ENCODE measurements around the gene CAMK2B.

Gene CAMK2B

DNA sequence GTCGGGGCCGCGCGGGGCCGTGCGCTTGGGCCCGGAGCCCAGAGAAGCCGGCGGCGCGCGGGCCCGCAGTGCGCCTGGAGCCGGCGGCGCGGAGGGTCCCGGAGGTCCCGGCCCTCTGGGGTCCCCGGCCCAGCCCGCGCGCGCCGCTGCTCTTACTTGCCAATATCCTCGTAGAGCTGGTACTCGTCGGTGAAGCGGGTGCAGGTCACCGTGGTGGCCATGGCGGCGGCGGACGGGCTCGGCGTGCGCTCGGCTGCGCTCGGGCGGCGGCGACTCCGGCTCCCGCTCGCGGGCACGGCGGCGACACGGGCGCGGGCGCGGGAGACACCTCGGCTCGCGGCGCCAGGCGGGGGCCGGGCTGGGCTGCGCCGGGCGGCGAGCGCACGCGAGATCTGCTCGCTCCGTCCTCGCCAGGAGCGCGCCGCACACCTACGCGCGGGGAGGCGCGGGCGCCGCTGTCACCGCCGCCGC is at the start of gene CAMK2B:
Gene CAMK2B, minus strand, starts transcription at position 394 of the 471 bp plus-strand sequence. Its CDS starts 173 bp downstream, at position 221.
- no peaks in the 10 kb centered on the region for H3K9me3 ChIP-seq (ENCODE audit: insufficient read depth, low read length)
- H2AFZ ChIP-seq (ENCODE audit: low read depth, low read length, severe bottlenecking), result no peak within 1 kb of the TSS
- H3K27ac ChIP-seq (ENCODE audit: low read depth, low read length), result no peak within 1 kb of the TSS
- no peak within 1 kb of the TSS for H3K9ac ChIP-seq (ENCODE audit: low read length)
- no peaks in the 10 kb centered on the region for H3K36me3 ChIP-seq (ENCODE audit: low read length)
- H3K4me2 ChIP-seq (ENCODE audit: low read depth, low read length, poor library complexity, severe bottlenecking), result no peak within 1 kb of the TSS
- H3K4me3 ChIP-seq (ENCODE audit: insufficient read depth, low read length, poor library complexity, severe bottlenecking), result no peak within 1 kb of the TSS
- no peaks in the 10 kb centered on the region for H3K79me2 ChIP-seq (ENCODE audit: insufficient read depth, low read length)
- no peaks in the 10 kb centered on the region for H3K9me2 ChIP-seq (replicated peaks; ENCODE audit: insufficient read depth, low read length)
- no peaks in the 10 kb centered on the region for H3F3A ChIP-seq (ENCODE audit: insufficient read depth)
- no peaks in the 10 kb centered on the region for H4K20me1 ChIP-seq (ENCODE audit: low read depth, low read length)
- H3K27me3 ChIP-seq (ENCODE audit: low read length), result no peaks in the 10 kb centered on the region
- TF ChIP-seq, protein P1, sequence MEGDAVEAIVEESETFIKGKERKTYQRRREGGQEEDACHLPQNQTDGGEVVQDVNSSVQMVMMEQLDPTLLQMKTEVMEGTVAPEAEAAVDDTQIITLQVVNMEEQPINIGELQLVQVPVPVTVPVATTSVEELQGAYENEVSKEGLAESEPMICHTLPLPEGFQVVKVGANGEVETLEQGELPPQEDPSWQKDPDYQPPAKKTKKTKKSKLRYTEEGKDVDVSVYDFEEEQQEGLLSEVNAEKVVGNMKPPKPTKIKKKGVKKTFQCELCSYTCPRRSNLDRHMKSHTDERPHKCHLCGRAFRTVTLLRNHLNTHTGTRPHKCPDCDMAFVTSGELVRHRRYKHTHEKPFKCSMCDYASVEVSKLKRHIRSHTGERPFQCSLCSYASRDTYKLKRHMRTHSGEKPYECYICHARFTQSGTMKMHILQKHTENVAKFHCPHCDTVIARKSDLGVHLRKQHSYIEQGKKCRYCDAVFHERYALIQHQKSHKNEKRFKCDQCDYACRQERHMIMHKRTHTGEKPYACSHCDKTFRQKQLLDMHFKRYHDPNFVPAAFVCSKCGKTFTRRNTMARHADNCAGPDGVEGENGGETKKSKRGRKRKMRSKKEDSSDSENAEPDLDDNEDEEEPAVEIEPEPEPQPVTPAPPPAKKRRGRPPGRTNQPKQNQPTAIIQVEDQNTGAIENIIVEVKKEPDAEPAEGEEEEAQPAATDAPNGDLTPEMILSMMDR (IDR thresholded peaks at IDR 0.05; ENCODE audit: insufficient read depth, low read length, poor library complexity, severe bottlenecking), result no peak
- TF ChIP-seq EZH2phosphoT487 (conservative IDR thresholded peaks at IDR 0.05; ENCODE audit: low read length), result no peak

DNA sequence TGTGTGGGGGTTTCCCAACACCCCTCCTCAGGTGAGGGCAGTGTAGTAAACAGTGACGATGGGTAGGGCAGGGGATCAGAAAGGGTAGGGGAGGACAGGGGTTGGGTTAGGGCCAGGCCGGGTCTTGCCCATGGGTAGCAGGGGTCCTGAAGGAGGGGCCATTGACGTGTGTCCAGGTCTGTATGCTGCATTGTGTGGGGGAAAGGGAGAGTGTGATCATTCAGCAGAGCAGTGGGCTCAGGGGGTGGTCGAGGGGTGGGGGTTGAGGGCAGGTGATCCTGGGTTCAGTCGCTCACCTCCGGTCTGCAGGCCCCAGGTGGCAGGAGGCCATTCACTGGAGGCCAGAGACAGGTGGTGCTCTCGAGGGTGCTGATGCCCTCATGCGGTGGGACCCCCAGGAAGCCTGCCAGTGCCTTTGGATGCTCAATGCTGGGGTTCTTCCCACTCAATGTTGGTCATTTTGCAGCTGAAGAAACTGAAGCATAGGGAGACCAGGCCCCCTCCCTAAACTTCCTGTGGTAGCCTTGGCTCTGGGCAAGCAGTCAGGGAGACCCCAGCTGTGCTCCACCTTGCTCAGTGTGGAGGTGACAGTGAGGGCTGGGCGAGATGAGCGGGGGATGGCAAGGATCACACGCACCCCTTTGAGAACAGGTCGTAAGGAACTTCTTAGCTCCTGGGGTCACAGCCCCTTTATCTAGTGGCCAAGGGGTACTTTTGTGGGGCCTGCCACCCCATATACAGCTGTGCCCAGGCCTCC is 48.8 kb upstream of the CAMK2B start:
- H3K27me3 ChIP-seq (ENCODE audit: low read length), result no peaks in the 10 kb centered on the region

DNA sequence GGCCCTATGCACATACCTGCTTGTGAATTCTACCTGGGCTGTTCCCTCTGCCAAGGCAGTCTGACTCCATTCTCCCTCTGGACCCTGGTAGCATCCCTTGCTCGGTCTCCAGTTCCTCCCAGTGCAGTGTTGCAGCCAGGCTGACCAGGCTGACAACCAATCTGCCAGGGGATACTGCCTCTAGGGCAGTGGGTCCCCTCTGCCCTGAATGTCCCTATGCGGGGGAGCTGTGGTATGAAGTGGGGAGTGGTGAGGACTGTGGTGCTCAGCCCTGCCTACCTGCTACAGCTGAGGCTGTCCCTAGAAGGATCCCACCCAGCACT is 48.0 kb upstream of the CAMK2B start:
- H3K27me3 ChIP-seq (ENCODE audit: low read length), result no peaks in the 10 kb centered on the region
- H3K4me2 ChIP-seq (ENCODE audit: low read depth, low read length, poor library complexity, severe bottlenecking), result no peak overlapping the region
- no peaks in the 10 kb centered on the region for H3K79me2 ChIP-seq (ENCODE audit: insufficient read depth, low read length)
- no peak overlapping the region for H3K27ac ChIP-seq (ENCODE audit: low read depth, low read length)
- H3K4me3 ChIP-seq (ENCODE audit: insufficient read depth, low read length, poor library complexity, severe bottlenecking), result no peak overlapping the region
- no peaks in the 10 kb centered on the region for H4K20me1 ChIP-seq (ENCODE audit: low read depth, low read length)
- H3F3A ChIP-seq (ENCODE audit: insufficient read depth), result no peaks in the 10 kb centered on the region
- H3K36me3 ChIP-seq (ENCODE audit: low read length), result no peaks in the 10 kb centered on the region
- H3K9me2 ChIP-seq (replicated peaks; ENCODE audit: insufficient read depth, low read length), result no peaks in the 10 kb centered on the region
- no peak overlapping the region for H3K9ac ChIP-seq (ENCODE audit: low read length)
- no peaks in the 10 kb centered on the region for H3K9me3 ChIP-seq (ENCODE audit: insufficient read depth, low read length)
- no peak overlapping the region for H2AFZ ChIP-seq (ENCODE audit: low read depth, low read length, severe bottlenecking)
- no peak for TF ChIP-seq EZH2phosphoT487 (conservative IDR thresholded peaks at IDR 0.05; ENCODE audit: low read length)
- TF ChIP-seq, protein P1 (IDR thresholded peaks at IDR 0.05; ENCODE audit: insufficient read depth, low read length, poor library complexity, severe bottlenecking), result no peak

More for the DNA sequence above, 48.8 kb upstream of the CAMK2B start:
- Histone ChIP-seq H3K36me3 (ENCODE audit: low read length) (no peaks in the 10 kb centered on the region), H3K9ac (ENCODE audit: low read length) (no peak overlapping the region), H2AFZ (ENCODE audit: low read depth, low read length, severe bottlenecking) (no peak overlapping the region), H3K4me2 (ENCODE audit: low read depth, low read length, poor library complexity, severe bottlenecking) (no peak overlapping the region), H3F3A (ENCODE audit: insufficient read depth) (peaks cover 5% of the 10 kb centered on the region; the same call in 1 of the 2 replicates), H3K4me3 (ENCODE audit: insufficient read depth, low read length, poor library complexity, severe bottlenecking) (no peak overlapping the region), H3K27ac (ENCODE audit: low read depth, low read length) (no peak overlapping the region), H3K9me2 (replicated peaks; ENCODE audit: insufficient read depth, low read length) (no peaks in the 10 kb centered on the region), H3K79me2 (ENCODE audit: insufficient read depth, low read length) (no peaks in the 10 kb centered on the region), H4K20me1 (ENCODE audit: low read depth, low read length) (no peaks in the 10 kb centered on the region), H3K9me3 (ENCODE audit: insufficient read depth, low read length) (no peaks in the 10 kb centered on the region)
- TF ChIP-seq, protein P1 (IDR thresholded peaks at IDR 0.05; ENCODE audit: insufficient read depth, low read length, poor library complexity, severe bottlenecking), result no peak
- no peak for TF ChIP-seq EZH2phosphoT487 (conservative IDR thresholded peaks at IDR 0.05; ENCODE audit: low read length)
